Brain microvascular endothelial cell (primary cell): Measurements from ENCODE around the gene CACNA2D3.

Experiments
- DNase-seq: peaks from one replicate; pipeline ENCODE4 v3.0.0-alpha.2; 2020
- H3K27ac ChIP-seq: fragments of 250-450 bp; sonication (Bioruptor Pico); 2 replicates; pipeline ENCODE4 v1.5.1; 2020; ENCODE audit warnings: mild to moderate bottlenecking, moderate library complexity
- H3K27me3 ChIP-seq: fragments of 250-450 bp; sonication (Bioruptor Pico); replicated peaks from 2 replicates; pipeline ENCODE4 v1.5.1; 2020; ENCODE audit warnings: mild to moderate bottlenecking
- H3K36me3 ChIP-seq: fragments of 250-450 bp; sonication (Bioruptor Pico); replicated peaks from 2 replicates; pipeline ENCODE4 v1.5.1; 2020; ENCODE audit warnings: mild to moderate bottlenecking
- H3K4me3 ChIP-seq: 2 replicates; pipeline ENCODE4 v1.5.1; 2011; ENCODE audit warnings: low read depth, mild to moderate bottlenecking, control low read depth, low read length, moderate library complexity
- CTCF ChIP-seq: IDR thresholded peaks from 2 replicates; pipeline ENCODE4 v1.5.1; 2011; ENCODE audit warnings: low read depth, mild to moderate bottlenecking, moderate library complexity, low read length, control low read depth, inconsistent platforms; ENCODE audit errors: missing control alignments
- in situ Hi-C: cut with HindIII; loops from 2 replicates; pipeline ENCODE4 v1.10.0; 2017; ENCODE audit warnings: low sequenced_read_pairs, low pct_ligation_motif_present

Gene CACNA2D3

GRCh38 chr3:54541369-54541768, 419.0 kb downstream of the CACNA2D3 start:
- TF ChIP-seq CTCF = no peak
- H3K27me3 ChIP-seq = no peaks in the 10 kb centered on the region
- in situ Hi-C loops = no loop called here
- H3K36me3 ChIP-seq = no peaks in the 10 kb centered on the region
- no peak overlapping the region for H3K4me3 ChIP-seq
- no peak overlapping the region for H3K27ac ChIP-seq
- no peak for DNase-seq

- no peak for DNase-seq
- Histone ChIP-seq H3K4me3 (no peak overlapping the region), H3K36me3 (no peaks in the 10 kb centered on the region), H3K27me3 (no peaks in the 10 kb centered on the region), H3K27ac (no peak overlapping the region)
- TF ChIP-seq CTCF = no peak
- in situ Hi-C loops = no loop called here
Observed at GRCh38 chr3:54543446-54543845, 421.1 kb downstream of the CACNA2D3 start.

- Histone ChIP-seq H3K27me3 (no peaks in the 10 kb centered on the region), H3K36me3 (no peaks in the 10 kb centered on the region), H3K4me3 (no peak overlapping the region), H3K27ac (no peak overlapping the region)
- no peak for DNase-seq
- in situ Hi-C loops = no loop called here
- TF ChIP-seq CTCF = no peak
Observed at GRCh38 chr3:54547051-54547450, 424.7 kb downstream of the CACNA2D3 start.

- Histone ChIP-seq H3K27ac (no peak overlapping the region), H3K4me3 (no peak overlapping the region), H3K36me3 (no peaks in the 10 kb centered on the region), H3K27me3 (no peaks in the 10 kb centered on the region)
- TF ChIP-seq CTCF = no peak
- DNase-seq = no peak
- in situ Hi-C loops = no loop called here
Observed at GRCh38 chr3:54547846-54548245, 425.5 kb downstream of the CACNA2D3 start.

GRCh38 chr3:54549607-54550220, 427.4 kb downstream of the CACNA2D3 start:
- no peak for TF ChIP-seq CTCF
- DNase-seq = no peak
- Histone ChIP-seq H3K4me3 (no peak overlapping the region), H3K27me3 (no peaks in the 10 kb centered on the region), H3K27ac (no peak overlapping the region), H3K36me3 (no peaks in the 10 kb centered on the region)
- in situ Hi-C loops = no loop called here

GRCh38 chr3:54550221-54550977, 428.0 kb downstream of the CACNA2D3 start:
- Histone ChIP-seq H3K27ac (no peak overlapping the region), H3K4me3 (no peak overlapping the region), H3K27me3 (no peaks in the 10 kb centered on the region), H3K36me3 (no peaks in the 10 kb centered on the region)
- in situ Hi-C loops = no loop called here
- no peak for DNase-seq
- TF ChIP-seq CTCF = no peak
